Activated T-helper 1 cell treated with anti-CD3 and anti-CD28 coated beads, Interleukin-2, amount 50 U/mL, for 16 hours (primary cell): ENCODE data around the gene NCR1.
"Not testable (repeated sequence)": the region's sequence is repeated elsewhere in the genome, so short reads cannot be mapped to it uniquely, and the experiment has no call there.

Source experiments
- DNase-seq, 2 donors: peaks; one replicate each; pipeline ENCODE4 v3.0.0-alpha.2; 2020; ENCODE audit warnings: low read depth in 1 of 2, low spot score in 1 of 2

Gene NCR1

GRCh38 chr19:54906819-54907218 is 871 bp downstream of the NCR1 start:
- DNase-seq = no peak

GRCh38 chr19:54907899-54908298 is 2.0 kb downstream of the NCR1 start:
- DNase-seq = not testable (repeated sequence)

- no peak for DNase-seq
Measured at GRCh38 chr19:54916822-54917221, 10.9 kb downstream of the NCR1 start.

- no peak for DNase-seq
Measured at GRCh38 chr19:54918499-54918898, 12.6 kb downstream of the NCR1 start.

DNA sequence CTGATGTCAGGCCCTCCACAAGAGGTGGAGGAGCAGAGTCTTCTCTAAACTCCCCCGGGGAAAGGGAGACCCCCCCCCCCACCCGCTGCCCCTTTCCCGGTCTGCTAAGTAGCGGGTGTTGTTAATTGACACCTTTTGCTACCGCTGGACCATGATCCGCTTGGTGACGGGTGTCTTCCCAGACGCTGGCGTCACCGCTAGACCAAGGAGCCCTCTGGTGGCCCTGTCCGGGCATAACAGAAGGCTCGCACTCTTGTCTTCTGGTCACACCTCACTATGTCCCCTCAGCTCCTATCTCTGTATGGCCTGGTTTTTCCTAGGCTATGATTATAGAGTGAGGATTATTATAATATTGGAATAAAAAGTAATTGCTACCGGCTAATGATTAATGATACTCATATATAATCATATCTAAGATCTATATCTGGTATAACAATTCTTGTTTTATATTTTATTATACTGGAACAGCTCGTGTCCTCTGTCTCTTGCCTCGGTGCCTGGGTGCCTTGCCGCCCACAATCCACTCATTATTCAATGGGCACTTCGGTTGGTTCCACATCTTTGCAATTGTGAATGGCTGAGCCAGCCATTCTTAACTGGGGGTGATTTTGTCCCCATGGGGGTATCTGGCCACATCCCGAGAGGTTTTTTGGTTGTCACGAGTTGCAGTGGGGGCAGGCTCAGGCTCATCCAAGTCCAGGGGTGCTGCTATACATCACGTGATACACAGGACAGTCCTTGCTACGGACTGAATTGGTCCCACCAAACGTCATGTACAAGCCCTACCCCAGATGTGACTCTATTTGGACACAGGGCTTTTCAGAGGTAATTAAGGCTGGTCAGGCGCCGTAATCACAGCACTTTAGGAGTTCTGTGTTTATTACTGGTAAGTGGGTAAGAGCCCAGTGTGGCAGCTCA is 14.0 kb downstream of the NCR1 start:
- not testable (repeated sequence) for DNase-seq

GRCh38 chr19:54921082-54921481 is 15.1 kb downstream of the NCR1 start:
- DNase-seq = no peak

DNA sequence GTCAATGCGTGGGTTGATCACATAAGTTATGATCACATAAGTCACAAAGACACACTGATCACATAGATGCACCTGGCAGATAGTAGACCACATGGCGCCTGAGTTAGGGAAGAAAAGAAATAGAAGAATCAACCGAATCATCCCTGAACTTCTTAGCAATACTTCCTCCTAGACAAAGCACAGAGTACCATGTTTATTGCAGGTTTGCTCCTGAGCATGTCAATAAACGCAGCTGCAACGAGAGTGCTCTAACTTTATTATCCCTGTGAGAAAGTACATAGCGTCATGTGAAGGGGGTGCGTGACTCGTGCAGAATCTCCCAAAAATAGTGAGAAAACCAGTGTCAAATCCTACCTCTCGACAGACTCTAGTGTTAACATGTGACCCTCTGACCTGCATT is 17.3 kb downstream of the NCR1 start:
- DNase-seq = no peak

DNA sequence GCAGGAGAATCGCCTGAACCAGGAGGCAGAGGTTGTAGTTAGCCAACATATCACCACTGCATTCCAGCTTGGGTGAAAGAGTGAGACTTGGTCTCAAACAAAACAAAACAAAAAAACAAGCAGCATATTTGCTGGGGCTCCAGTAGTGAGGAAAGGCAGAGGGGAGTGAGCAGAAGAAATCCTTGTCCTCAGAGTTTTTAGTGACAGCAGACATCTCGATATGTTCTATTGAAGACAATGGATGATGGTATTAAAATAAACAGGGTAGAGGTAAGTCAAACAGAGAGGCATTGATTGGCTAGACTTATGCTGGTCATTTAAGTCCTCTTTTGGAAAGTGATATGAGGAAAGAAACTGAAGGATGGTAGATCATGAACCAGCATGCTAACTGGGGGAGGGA is 22.4 kb downstream of the NCR1 start:
- DNase-seq = no peak

- no peak for DNase-seq
Measured at GRCh38 chr19:54937926-54938325, 32.0 kb downstream of the NCR1 start.

GRCh38 chr19:54938906-54939305 is 33.0 kb downstream of the NCR1 start:
- no peak for DNase-seq

- not testable (repeated sequence) for DNase-seq
Measured at GRCh38 chr19:54939538-54939937, 33.6 kb downstream of the NCR1 start.

GRCh38 chr19:54943772-54944361 is 37.9 kb downstream of the NCR1 start:
- DNase-seq = not testable (repeated sequence)

- DNase-seq = no peak
Measured at GRCh38 chr19:54947381-54947780, 41.4 kb downstream of the NCR1 start, which contains the start of gene NLRP7. Gene NLRP7, minus strand, starts transcription at chr19:54947530.

- no peak for DNase-seq
Measured at GRCh38 chr19:54949412-54949811, 43.5 kb downstream of the NCR1 start.

DNA sequence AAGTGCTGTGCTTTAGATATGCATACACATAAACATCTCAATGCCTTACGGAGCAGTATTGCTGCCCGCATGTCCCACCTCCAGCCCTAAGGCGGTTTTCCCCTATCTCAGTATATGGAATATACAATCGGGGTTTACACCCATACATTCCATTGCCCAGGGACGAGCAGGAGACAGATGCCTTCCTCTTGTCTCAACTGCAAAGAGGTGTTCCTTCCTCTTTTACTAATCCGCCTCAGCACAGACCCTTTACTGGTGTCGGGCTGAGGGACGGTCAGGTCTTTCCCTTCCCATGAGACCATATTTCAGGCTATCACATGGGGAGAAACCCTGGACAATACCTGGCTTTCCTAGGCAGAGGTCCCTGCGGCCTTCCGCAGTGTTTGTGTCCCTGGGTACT is 44.6 kb downstream of the NCR1 start:
- not testable (repeated sequence) for DNase-seq

DNA sequence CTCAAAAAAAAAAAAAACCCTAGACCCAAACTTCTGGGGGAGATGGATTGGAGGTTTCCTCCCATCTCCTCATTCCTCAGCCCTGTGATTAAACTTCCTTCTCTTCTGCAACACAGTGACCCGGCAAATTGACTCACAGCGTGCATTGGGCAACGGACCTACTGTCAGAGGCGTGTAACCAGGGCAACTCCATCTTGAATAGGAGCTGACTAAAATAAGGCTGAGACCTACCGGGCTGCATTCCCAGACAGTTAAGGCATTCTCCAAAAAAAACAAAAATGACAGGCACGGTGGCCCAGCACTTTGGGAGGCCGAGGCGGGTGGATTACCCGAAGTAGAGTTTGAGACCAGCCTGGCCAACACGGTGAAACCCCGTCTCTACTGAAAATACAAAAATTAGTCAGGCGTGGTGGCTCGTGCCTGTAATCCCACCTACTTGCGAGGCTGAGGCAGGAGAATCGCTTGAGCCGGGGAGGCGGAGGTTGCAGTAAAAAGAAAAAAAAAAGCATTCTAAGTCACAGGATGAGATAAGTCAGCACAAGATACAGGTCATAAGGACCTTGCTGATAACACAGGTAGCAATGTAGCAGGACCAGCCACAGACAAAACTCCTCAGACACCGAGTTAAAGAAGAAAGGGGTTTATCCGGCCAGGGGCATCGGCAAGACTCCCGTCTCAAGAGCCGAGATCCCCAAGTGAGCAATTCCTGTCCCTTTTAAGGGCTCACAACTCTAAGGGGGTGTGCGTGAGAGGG is 46.8 kb downstream of the NCR1 start:
- DNase-seq = no peak

GRCh38 chr19:54953345-54953713 is 47.4 kb downstream of the NCR1 start:
- DNase-seq = not testable (repeated sequence)

GRCh38 chr19:54955376-54955775 is 49.4 kb downstream of the NCR1 start:
- no peak for DNase-seq

DNA sequence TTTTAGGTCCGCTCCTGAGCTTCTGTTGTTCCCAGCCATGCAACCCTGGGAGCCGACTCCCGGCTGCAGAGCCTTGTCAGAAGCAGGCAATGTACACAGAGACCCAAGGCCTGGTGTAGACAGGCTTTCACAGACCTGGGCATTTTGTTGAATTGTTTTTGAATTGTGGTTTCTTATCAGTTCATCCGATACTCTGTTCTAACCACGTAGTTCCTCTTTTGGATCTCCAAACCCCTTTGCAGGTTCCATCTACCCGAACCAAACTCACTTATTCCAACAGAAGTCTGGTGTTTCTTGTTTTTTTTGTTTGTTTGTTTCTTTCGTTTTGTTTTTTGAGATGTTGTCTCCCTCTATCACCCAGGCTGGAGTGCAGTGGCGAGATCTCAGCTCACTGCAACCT is 53.9 kb downstream of the NCR1 start:
- DNase-seq = no peak
